OCI-M2 (cell line): ENCODE measurements around the gene C1QTNF12.
A peak's percentile ranks its signal among the peaks of the same experiment; 100 is the strongest.

Experiments
- DNase-seq: peaks from one replicate; lab custom pipeline; 2025; ENCODE audit not compliant: unreplicated experiment; lab: John Stamatoyannopoulos, UW

The C1QTNF12 gene

GRCh38 chr1:1281533-1282321, 35.2 kb upstream of the C1QTNF12 start:
- DNase-seq, result no peak

GRCh38 chr1:1280782-1281481, 34.4 kb upstream of the C1QTNF12 start:
- DNase-seq, result no peak

- DNase-seq, result no peak
Observed at GRCh38 chr1:1279028-1279427, 32.5 kb upstream of the C1QTNF12 start.

DNA sequence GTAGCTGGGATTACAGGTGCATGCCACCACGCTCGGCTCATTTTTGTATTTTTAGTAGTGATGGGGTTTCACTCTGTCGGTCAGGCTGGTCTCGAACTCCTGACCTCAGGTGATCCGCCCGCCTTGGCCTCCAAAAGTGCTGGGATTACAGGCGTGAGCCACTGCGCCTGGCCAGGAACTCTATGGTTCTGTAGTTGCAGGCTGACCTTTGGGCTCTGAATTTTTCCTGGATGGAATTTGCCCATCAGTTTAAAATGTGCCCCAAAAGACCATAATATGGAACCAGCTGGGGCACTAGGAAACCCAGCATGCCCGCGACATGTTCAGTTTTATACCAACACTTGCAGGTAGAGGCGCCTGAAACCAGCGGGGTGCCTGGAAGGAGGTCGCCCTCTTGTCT, 32.1 kb upstream of the C1QTNF12 start:
- DNase-seq, result no peak

DNA sequence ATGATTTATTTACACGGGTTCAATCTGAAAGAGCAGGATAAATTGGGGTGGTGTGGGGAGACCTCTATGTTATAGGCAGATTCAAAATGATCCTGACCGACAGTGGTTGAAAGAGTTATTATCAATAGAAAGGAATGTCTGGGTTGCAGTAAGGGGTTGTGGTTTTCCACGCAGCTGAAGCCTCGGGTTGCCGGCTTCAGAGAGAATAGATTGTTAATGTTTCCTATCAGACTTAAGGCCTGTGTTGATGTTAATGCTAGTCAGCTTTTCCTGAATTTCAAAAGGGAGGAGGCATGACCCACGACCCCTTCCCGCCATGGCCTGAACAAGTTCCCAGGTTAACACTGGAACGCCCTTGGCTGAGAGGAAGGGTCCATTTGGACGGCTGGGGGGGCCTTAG, 29.3 kb upstream of the C1QTNF12 start:
- DNase-seq, result no peak

- no peak for DNase-seq
Observed at GRCh38 chr1:1274931-1275431, 28.5 kb upstream of the C1QTNF12 start.

DNA sequence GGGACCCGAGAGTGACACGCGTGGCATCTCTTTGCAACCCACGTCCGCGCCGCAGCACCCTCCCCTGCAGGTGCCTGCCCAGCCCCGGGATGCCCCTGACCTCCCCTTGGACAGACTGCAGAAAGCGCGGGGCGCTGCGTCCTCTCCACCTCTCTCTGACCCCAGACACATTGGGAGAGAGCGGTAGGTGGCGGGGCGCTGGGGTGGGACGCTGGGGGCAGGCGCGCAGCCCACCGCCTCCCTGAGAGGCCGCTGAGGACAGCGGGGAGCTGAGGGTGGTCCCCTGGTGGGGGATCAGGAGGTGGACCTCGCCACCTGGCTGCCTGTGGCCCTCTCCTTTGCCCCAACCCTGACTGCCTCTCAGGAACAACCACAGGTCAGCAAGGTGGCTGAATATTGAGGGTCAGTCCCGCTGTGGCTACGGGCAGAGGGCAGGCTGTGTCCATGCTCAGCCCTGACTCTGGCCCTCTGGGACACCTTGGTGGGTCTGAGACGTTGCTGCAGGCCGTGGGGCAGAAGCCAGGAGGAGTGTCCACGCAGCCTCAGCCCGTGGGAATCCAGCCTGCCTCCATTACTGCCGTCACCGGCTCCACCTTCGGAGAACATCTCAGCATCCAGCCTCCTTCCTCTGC, 27.9 kb upstream of the C1QTNF12 start:
- DNase-seq, result no peak

DNA sequence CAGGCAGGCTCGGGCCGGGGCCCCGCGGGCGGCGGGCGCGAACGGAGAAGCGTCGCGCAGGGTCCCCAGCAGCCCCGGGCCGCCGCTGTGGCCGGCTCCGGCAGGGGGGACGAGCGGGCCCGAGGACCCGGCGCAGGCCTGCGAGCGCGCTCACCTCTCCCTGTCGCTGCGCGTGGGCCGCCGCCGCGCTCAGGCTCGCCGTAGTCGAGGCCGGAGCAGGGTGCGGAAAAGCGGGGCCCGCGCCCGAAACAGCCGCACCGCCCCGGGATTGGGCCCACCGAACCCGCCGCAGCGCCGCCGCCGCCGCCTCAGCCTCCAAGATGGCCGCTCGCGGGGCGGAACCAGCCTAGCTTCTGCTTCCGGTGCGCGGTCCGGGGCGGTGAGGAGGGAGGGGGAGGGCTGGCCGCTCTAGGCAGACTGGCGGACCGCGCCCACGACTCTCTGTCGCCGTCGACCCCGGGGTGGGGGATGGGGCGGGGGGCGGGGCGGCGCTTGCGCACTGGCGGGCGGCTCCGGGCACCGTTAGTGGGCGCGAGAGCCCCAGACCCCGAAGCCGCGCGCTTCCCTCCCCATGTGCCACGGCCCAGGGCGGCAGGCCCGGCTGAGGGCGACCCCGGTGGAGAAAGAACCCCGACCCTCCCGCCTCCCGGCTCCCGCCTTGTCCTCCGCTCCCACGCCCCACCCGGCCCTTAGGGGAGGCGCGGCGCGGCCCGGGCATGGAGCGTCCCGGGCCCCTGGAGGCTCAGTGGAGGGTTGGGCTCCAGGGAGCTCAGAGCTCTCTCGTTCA, 27.2 kb upstream of the C1QTNF12 start, which contains the start of gene UBE2J2:
Gene UBE2J2, minus strand, starts transcription at position 343 of the 787 bp plus-strand sequence. CDS start 5,862 bp downstream, outside the sequence.
- DNase-seq, result peak; percentile 14

- DNase-seq, result no peak
Observed at GRCh38 chr1:1273209-1273511, 26.6 kb upstream of the C1QTNF12 start.

- DNase-seq, result no peak
Observed at GRCh38 chr1:1272341-1273208, 26.1 kb upstream of the C1QTNF12 start.

DNA sequence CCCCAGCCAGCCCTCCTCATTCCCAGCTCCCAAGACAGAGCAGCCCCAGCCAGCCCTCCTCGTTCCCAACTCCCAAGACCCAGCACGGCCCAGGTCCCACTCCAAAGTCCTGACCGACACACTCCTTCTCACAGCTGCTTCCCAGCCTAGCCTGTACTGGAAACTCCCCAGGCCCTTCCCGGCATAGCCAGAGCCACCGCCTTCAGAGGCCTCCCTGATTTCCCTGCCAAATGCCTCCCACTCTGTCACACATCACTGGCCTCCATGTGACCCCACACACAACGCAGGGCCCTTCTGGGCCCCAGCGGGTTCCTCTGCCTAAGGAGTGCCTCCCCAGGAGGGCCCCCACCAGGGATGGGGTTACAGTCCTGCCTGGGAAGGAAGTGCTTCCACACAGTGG, 24.3 kb upstream of the C1QTNF12 start:
- no peak for DNase-seq

- no peak for DNase-seq
Observed at GRCh38 chr1:1268284-1268682, 21.8 kb upstream of the C1QTNF12 start.

- DNase-seq, result no peak
Observed at GRCh38 chr1:1267488-1268283, 21.2 kb upstream of the C1QTNF12 start.

DNA sequence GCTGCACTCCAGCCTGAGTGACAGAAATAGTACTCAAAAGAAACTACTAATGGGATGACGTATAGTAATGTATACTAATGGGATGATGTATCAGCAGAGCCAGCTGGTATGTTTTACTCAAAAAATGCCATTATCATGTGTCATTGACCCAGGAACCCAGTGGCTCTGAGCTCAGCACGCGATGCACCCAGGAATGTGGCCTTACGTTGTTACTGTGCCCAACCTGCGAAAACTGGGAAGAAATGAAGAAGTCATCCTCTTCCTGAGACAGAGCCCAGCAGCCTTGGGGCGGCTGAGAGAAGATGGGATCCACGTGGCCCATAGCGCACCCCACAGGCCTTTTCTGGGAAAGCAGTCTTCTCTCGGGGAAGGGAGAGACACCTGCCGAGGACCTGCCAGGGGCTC, 18.3 kb upstream of the C1QTNF12 start:
- DNase-seq, result no peak

DNA sequence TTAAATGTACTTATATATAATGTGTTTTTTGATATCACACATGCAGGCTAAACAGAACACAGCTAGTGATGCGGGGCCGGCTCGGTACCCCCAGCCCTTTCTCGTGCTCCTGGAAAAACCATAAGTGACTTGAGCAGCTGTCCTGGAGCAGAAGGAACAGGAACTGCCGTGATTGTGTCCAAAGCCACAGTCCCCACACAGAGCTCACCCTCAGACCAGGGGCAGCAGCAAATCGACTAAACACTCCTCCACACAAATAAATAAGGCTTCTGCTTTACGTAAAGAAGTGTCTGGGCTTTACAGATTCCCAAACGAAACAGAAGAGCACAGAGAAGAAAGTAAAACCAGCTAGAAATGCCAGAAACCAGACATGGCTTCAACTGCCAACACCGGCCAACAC, 17.5 kb upstream of the C1QTNF12 start:
- no peak for DNase-seq

DNA sequence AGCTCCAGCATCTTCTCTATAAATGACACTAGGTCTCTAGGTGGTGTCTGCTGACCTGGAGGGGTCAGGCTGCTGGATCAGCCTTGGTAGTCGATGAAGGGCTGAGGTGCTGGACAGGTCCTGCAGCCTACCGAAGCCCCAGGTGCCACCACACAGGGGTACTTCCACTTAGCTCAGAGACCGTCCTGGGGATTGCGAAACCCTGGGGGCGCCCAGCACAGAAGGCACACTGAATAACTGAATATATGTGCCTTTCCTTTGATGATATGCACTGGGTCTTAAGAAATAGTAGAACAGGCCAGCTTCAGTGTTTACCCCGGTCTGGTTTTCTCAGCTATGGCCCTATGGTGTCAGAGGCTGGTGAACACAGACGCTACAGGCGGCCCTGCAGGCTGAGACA, 16.2 kb upstream of the C1QTNF12 start:
- DNase-seq, result no peak

DNA sequence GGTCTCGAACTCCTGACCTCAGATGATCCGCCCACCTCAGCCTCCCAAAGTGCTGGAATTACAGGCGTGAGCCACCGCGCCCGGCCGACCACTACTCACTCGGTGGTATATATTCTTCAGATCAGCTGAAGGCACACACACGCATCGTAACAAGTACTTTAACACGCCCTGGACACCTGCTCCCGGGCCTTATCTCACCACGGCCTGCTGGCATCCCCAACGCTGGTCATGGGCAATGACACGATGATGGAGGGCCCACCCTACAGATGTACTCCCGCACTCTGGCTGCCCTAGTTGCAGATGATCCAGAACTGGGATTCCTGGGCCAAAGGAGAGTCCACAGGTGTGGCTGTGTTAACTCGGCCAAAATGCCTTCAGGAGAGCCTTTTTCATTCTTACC, 15.5 kb upstream of the C1QTNF12 start:
- no peak for DNase-seq

DNA sequence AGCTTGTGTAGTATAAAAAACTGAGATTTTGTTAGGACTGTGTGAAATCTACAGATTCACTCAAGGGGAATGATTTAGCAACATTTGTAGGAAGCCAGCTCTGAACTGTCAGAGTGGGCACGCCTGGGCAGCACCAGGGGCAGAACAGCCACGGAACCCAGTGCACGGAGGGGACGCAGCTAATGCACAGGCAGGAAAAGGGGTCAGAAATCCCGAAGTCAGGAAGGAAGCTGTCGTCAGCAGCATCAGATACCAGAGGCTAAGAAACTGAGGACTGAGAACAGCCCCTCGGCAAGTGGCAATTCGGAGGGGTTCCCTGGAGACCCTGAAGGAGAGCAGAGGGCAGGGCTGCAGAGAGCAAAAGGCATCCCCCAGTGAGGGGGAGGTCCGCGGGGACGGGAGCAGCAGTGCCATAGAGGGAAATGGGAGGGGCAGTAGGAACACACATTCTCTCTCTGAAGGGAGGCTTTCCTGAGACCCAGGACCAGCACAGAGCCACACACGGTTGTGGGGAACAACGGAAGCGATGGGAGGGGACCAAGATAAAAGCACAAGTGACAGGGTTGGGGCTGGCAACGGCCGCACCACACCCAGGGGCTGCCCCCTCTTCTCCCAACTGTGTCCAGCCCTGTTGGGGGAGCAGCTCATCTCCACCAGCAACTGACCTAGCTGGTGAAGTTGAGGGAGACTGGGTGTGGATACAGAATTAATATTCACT, 14.5 kb upstream of the C1QTNF12 start:
- DNase-seq, result no peak
